SU-DHL-6 (cell line): Measurements from ENCODE around the gene CNPY4.

ENCODE experiments used
- EZH2phosphoT487 ChIP-seq: fragments of 200-600 bp; sonication (generic), shearing (Covaris generic); conservative IDR thresholded peaks from 2 replicates; pipeline ENCODE4 v1.6.1; 2018; ENCODE audit warnings: mild to moderate bottlenecking, antibody characterized with exemption, low read length, moderate library complexity, mixed read lengths
- TF ChIP-seq, protein P1 (sequence below): fragments of 200-600 bp; sonication (generic); IDR thresholded peaks from one replicate; pipeline ENCODE4 v1.5.1; 2017; ENCODE audit warnings: antibody characterized with exemption, mild to moderate bottlenecking, low read length, moderate library complexity; ENCODE audit not compliant: insufficient read depth, poor library complexity, severe bottlenecking

DNA sequence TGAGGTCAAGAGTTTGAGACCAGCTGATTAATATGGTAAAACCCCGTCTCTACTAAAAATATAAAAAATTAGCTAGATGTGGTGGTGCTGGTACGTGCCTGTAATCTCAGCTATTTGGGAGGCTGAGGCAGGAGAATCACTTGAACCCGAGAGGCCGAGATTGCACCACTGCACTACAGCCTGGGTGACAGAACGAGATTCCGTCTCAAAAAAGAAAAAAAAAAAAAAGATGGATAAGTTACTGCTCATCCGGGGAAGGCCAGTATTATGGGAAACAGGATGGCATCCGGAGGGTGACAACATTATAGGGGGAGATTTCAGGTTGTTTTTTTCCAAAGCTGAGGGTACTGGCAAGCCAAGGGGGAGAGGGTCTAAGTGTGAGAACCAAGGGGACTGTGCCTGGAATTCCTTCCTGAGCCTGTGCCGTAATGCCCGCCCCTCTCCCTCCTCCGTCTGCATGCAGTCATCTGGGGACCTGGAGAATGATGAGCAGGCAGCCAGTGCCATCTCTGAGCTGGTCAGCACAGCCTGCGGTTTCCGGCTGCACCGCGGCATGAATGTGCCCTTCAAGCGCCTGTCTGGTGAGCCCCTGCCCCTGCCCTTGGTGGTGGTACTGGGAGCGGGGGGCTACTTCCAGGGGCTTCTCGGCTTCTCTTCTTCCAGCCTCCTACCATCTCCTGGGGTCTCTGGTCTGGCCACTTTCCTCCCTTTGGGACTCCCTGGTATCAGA, 33.7 kb downstream of the CNPY4 start:
- TF ChIP-seq, protein P1, sequence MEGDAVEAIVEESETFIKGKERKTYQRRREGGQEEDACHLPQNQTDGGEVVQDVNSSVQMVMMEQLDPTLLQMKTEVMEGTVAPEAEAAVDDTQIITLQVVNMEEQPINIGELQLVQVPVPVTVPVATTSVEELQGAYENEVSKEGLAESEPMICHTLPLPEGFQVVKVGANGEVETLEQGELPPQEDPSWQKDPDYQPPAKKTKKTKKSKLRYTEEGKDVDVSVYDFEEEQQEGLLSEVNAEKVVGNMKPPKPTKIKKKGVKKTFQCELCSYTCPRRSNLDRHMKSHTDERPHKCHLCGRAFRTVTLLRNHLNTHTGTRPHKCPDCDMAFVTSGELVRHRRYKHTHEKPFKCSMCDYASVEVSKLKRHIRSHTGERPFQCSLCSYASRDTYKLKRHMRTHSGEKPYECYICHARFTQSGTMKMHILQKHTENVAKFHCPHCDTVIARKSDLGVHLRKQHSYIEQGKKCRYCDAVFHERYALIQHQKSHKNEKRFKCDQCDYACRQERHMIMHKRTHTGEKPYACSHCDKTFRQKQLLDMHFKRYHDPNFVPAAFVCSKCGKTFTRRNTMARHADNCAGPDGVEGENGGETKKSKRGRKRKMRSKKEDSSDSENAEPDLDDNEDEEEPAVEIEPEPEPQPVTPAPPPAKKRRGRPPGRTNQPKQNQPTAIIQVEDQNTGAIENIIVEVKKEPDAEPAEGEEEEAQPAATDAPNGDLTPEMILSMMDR, result no peak
- TF ChIP-seq EZH2phosphoT487, result no peak
